Measurements from ENCODE around the gene PSMC4.

DNA sequence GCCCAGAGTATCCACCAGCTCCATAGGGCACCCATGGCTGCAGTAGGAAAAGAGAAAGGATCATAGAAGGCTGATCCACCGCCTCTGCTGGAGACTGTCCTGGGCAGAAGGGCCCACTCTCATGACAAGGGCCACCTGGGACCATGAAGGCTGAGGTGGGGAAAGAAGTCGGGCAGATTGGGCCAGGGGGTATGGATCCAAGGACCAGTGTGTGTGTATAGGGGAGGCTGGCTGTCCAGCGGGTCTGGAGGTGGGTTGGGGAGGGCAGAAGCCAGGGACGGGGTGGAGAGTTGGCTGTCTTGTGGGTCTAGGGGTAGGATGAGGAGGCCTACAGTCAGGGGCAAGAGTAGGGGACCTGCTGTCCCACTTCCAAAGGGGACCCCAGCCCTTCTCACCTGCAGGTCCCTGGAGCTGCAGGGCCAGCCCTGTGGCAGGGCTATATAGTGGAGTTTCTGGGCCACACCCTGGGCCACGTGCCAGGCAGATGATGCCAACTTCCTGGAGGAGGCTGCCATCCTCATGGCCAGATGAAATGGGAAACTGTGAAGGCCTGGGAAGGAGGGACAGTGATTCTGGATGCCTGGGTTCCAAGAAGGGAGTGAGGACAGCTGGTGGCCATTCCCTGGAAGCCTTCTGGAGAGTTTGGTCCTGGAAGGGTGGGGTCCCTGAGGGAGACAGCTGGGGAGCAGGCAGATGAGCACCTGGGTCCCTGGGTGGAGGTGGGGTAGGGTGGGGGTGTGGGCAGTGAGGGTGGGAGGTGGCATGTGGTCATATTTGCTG lies 36.2 kb upstream of the PSMC4 start, which contains the start of gene FCGBP:
- TF ChIP-seq POU2F2 (IDR thresholded peaks at IDR 0.05; ENCODE audit: low read depth, low read length): no peak
- TF ChIP-seq POLR2A (IDR thresholded peaks at IDR 0.05; ENCODE audit: low read depth, low read length): no peak
